HG03442 (cell line): ENCODE data around the gene OR2A2.

Experiments used
- ATAC-seq: cut with Tn5 transposase; IDR thresholded peaks from one replicate; pipeline ENCODE4 v1.9.1; 2021; ENCODE audit warnings: mild to moderate bottlenecking, moderate library complexity; ENCODE audit not compliant: unreplicated experiment

The OR2A2 gene

DNA sequence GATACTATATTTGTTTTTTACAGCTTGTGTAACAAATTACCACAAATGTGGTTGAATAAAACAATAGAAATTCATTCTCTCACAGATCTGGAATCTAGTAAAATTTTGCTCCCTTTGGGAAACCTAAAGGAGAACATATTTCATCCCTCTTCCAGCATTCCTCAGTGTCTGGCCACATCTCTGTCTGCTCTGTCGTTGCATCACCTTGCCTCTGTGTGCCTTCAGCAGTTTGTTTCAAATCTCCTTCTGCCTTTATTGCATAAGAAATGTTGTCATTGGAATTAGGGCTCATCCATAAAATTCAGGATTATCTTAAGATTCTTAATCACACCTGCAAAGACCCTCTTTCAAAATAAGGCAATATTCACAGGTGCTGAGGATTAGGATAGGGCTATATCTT lies 28.1 kb downstream of the OR2A2 start:
- no peak for ATAC-seq

DNA sequence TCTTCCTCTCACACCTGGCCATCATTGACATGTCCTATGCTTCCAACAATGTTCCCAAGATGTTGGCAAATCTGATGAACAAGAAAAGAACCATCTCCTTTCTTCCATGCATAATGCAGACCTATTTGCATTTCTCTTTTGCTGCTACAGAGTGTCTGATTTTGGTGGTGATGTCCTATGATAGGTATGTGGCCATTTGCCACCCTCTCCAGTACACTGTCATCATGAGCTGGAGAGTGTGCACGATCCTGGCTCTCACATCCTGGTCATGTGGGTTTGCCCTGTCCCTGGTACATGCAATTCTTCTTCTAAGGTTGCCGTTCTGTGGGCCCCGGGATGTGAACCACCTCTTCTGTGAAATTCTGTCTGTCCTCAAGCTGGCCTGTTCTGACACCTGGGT lies 32.8 kb downstream of the OR2A2 start:
- ATAC-seq, result no peak

DNA sequence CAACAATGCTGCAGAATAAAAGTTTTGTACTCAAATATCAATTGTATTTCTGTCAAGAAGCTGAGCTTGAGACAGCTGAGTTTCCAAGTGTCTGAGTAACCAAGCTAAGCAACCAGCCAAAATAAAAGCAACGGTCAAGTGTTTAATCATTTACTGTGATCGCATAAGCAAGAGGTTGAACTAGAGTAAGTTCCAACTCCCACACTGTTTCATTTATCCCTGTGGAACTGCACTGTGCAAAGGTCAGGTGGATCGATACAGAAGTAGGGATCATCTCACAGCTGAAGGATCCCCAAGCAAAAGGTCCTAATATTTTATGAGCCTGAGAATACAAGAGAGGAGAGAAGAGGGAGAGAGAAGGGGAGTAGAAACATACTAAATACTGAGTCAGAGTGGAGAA lies 35.0 kb downstream of the OR2A2 start:
- ATAC-seq, result no peak

DNA sequence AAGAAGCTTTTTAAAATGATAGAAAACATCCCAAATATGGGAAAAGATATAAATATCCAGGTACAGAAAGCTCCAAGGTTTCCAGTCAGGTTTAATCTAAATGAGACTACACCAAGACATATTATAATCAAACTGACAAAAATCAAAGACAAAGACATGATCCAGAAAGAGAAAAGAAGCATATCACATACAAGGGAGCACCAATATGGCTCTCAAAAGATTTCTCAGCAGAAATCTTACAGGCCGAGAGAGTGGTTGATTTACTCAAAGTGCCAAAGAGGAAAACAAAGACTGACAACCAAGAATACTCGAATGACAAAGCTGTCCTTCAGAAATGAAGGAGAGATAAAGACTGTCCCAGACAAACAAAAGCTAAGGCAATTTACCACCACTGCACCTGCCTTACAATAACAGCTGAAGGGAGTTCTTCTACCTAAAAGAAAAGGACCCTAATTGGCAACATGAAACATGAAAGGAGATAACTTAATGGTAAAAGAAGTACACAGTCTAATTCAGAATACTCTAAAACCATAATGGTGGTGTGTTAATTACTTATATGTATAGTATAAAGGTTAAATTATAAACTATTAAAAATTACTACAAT lies 38.9 kb downstream of the OR2A2 start:
- no peak for ATAC-seq

DNA sequence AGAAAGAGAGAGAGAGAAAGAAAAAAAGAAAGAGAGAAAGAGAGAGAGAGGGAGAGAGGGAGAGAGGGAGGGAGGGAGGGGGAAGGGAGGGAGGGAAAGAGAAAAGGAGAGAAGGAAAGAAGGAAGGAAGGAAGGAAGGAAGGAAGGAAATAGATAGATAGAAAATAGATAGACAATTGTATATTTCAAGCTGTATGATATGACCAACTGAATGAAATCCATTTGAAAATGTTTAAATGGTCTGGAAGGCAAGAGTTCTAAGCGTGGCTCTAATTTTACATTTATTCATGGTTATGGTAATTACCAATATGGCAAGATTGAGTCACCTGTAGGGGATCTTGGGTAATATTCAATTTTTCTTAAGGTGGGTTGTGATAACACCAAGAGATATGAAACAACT lies 49.5 kb downstream of the OR2A2 start:
- ATAC-seq, result no peak
